ENCODE data around the gene YPEL5. TPM values are rescaled to one million over a fixed set of nuclear protein-coding genes. Genes with fewer than 3 reads are reported as not detected.
"Not testable (repeated sequence)": the region's sequence is repeated elsewhere in the genome, so short reads cannot be mapped to it uniquely, and the experiment has no call there.

Gene YPEL5
- total and polyA plus RNA-seq, 3 experiments from 2014 or later = 35.7 to 119 (median 38.3) TPM

GRCh38 chr2:30144260-30144659, 2.5 kb upstream of the YPEL5 start:
- Mint-ChIP-seq H3K36me3 (peaks cover 0 to 16% (median 3%) of the 10 kb centered on the region in 3 donors), H3K27ac (peak overlapping the region in 7 of 8 donors; percentile 92 to 99 (median 98)), H3K4me1 (peaks cover 29 to 40% (median 31%) of the 10 kb centered on the region in 3 donors), H3K27me3 (peaks cover 0 to 7% of the 10 kb centered on the region in 2 donors), H3K9me3 (peaks cover 0 to 5% (median 0%) of the 10 kb centered on the region in 5 donors), H3K4me3 (no peak overlapping the region)
- H3K27ac ChIP-seq (ENCODE audit: low read depth, low read length) = no peak overlapping the region
- no peaks in the 10 kb centered on the region for H3K36me3 ChIP-seq (ENCODE audit: insufficient read depth, low read length)
- peaks cover 32% of the 10 kb centered on the region for H3K4me1 ChIP-seq (ENCODE audit: insufficient read depth, low read length)
- no peaks in the 10 kb centered on the region for H3K9me3 ChIP-seq (ENCODE audit: low read length)
- ChIA-PET POLR2A (no interaction called here), CTCF (interaction anchor here (1.4 kb wide), 1 partner anchor 8 kb away, joined by 4 read pairs; no protein-coding TSS in a partner anchor)
- no peak for DNase-seq
- no peaks in the 10 kb centered on the region for H3K27me3 ChIP-seq (ENCODE audit: insufficient read depth, low read length, poor library complexity, severe bottlenecking)
- H3K4me3 ChIP-seq (ENCODE audit: low read length) = no peak overlapping the region

GRCh38 chr2:30144951-30145350, 1.9 kb upstream of the YPEL5 start:
- H3K4me1 ChIP-seq (ENCODE audit: insufficient read depth, low read length) = peaks cover 37% of the 10 kb centered on the region
- peak overlapping the region in 6 of 7 donors; percentile 34 to 74 (median 50) for H3K4me3 Mint-ChIP-seq
- POLR2A ChIA-PET = interaction anchor here (3.5 kb wide), 1 partner anchor 80 kb away, joined by 19 read pairs; no protein-coding TSS in a partner anchor

GRCh38 chr2:30145826-30146336, 926 bp upstream of the YPEL5 start:
- no peak for DNase-seq
- Mint-ChIP-seq H3K4me1 (peaks cover 41 to 52% (median 43%) of the 10 kb centered on the region in 3 donors), H3K27me3 (peaks cover 0 to 7% of the 10 kb centered on the region in 2 donors), H3K9me3 (peaks cover 0 to 5% (median 0%) of the 10 kb centered on the region in 5 donors), H3K4me3 (peak overlapping the region; percentile 86 to 94 (median 89)), H3K27ac (peak overlapping the region; percentile 98 to 100 (median 99)), H3K36me3 (peaks cover 0 to 32% (median 8%) of the 10 kb centered on the region in 3 donors)
- peaks cover 46% of the 10 kb centered on the region for H3K4me1 ChIP-seq (ENCODE audit: insufficient read depth, low read length)
- CTCF ChIA-PET = interaction anchor here (0.9 to 6.5 kb wide), 13 partner anchors 8 to 568 kb away, joined by 3 to 67 read pairs (median 7); partner anchors contain the start of gene LBH
- peak overlapping the region; percentile 100 for H3K27ac ChIP-seq (ENCODE audit: low read depth, low read length)
- POLR2A ChIA-PET = interaction anchor here (1.0 to 4.2 kb wide), 7 partner anchors 15 to 1134 kb away, joined by 3 to 83 read pairs (median 9); partner anchors contain the start of gene LBH
- no peaks in the 10 kb centered on the region for H3K27me3 ChIP-seq (ENCODE audit: insufficient read depth, low read length, poor library complexity, severe bottlenecking)
- H3K4me3 ChIP-seq (ENCODE audit: low read length) = peak overlapping the region; percentile 71
- no peaks in the 10 kb centered on the region for H3K9me3 ChIP-seq (ENCODE audit: low read length)
- H3K36me3 ChIP-seq (ENCODE audit: insufficient read depth, low read length) = no peaks in the 10 kb centered on the region

More at GRCh38 chr2:30144951-30145350, 1.9 kb upstream of the YPEL5 start:
- peaks cover 31 to 42% (median 33%) of the 10 kb centered on the region in 3 donors for H3K4me1 Mint-ChIP-seq
- not testable (repeated sequence) for H3K27me3 Mint-ChIP-seq; H3K27me3 ChIP-seq (ENCODE audit: insufficient read depth, low read length, poor library complexity, severe bottlenecking); H3K9me3 ChIP-seq (ENCODE audit: low read length); H3K36me3 ChIP-seq (ENCODE audit: insufficient read depth, low read length); H3K27ac ChIP-seq (ENCODE audit: low read depth, low read length); H3K9me3 Mint-ChIP-seq; H3K4me3 ChIP-seq (ENCODE audit: low read length)
- peak overlapping the region; percentile 91 to 99 (median 96) for H3K27ac Mint-ChIP-seq
- peaks cover 0 to 23% (median 3%) of the 10 kb centered on the region in 3 donors for H3K36me3 Mint-ChIP-seq
- CTCF ChIA-PET = interaction anchor here (1.4 to 6.5 kb wide), 4 partner anchors 7 to 88 kb away, joined by 4 to 67 read pairs (median 13); partner anchors contain the start of gene LBH
- peak in 2 of 5 donors; percentile 22 to 73 for DNase-seq

- POLR2A ChIA-PET = interaction anchor here (0.8 to 4.2 kb wide), 11 partner anchors 18 to 1277 kb away, joined by 3 to 83 read pairs (median 4); partner anchors contain the start of genes LBH and TRMT61B
Measured at GRCh38 chr2:30147196-30147714, 448 bp downstream of the YPEL5 start.

GRCh38 chr2:30147715-30148610, 1.2 kb downstream of the YPEL5 start:
- Histone ChIP-seq H3K9me3 (ENCODE audit: low read length) (no peaks in the 10 kb centered on the region), H3K36me3 (ENCODE audit: insufficient read depth, low read length) (no peaks in the 10 kb centered on the region), H3K27me3 (ENCODE audit: insufficient read depth, low read length, poor library complexity, severe bottlenecking) (no peaks in the 10 kb centered on the region), H3K4me1 (ENCODE audit: insufficient read depth, low read length) (peaks cover 51% of the 10 kb centered on the region), H3K4me3 (ENCODE audit: low read length) (peak overlapping the region; percentile 71), H3K27ac (ENCODE audit: low read depth, low read length) (peak overlapping the region; percentile 95)
- peaks cover 0 to 7% of the 10 kb centered on the region in 2 donors for H3K27me3 Mint-ChIP-seq
- peaks cover 54 to 70% (median 60%) of the 10 kb centered on the region in 3 donors for H3K4me1 Mint-ChIP-seq
- H3K9me3 Mint-ChIP-seq = peaks cover 0 to 5% (median 0%) of the 10 kb centered on the region in 5 donors
- ChIA-PET POLR2A (interaction anchor here (0.6 to 4.2 kb wide), 8 partner anchors 17 to 1176 kb away, joined by 3 to 83 read pairs (median 4); partner anchors contain the start of gene LBH), CTCF (interaction anchor here (0.9 to 6.5 kb wide), 14 partner anchors 9 to 564 kb away, joined by 3 to 67 read pairs (median 8); partner anchors contain the start of gene LBH)
- DNase-seq = peak; percentile 73 to 88 (median 81)
- H3K36me3 Mint-ChIP-seq = peaks cover 0 to 50% (median 16%) of the 10 kb centered on the region in 3 donors
- H3K27ac Mint-ChIP-seq = peak overlapping the region; percentile 66 to 97 (median 90)
- H3K4me3 Mint-ChIP-seq = peak overlapping the region; percentile 76 to 91 (median 85)

More at GRCh38 chr2:30147196-30147714, 448 bp downstream of the YPEL5 start:
- H3K4me1 Mint-ChIP-seq = peaks cover 51 to 63% (median 57%) of the 10 kb centered on the region in 3 donors
- H3K27ac Mint-ChIP-seq = peak overlapping the region in 4 of 8 donors; percentile 61 to 98 (median 86)
- H3K36me3 ChIP-seq (ENCODE audit: insufficient read depth, low read length) = no peaks in the 10 kb centered on the region
- CTCF ChIA-PET = interaction anchor here (1.0 to 6.5 kb wide), 11 partner anchors 10 to 565 kb away, joined by 3 to 67 read pairs (median 9); partner anchors contain the start of gene LBH
- H3K9me3 Mint-ChIP-seq = peaks cover 0 to 5% (median 0%) of the 10 kb centered on the region in 5 donors
- peaks cover 51% of the 10 kb centered on the region for H3K4me1 ChIP-seq (ENCODE audit: insufficient read depth, low read length)
- H3K36me3 Mint-ChIP-seq = peaks cover 0 to 45% (median 13%) of the 10 kb centered on the region in 3 donors
- H3K27me3 Mint-ChIP-seq = peaks cover 0 to 7% of the 10 kb centered on the region in 2 donors
- no peak for DNase-seq
- peak overlapping the region; percentile 59 for H3K4me3 ChIP-seq (ENCODE audit: low read length)
- H3K4me3 Mint-ChIP-seq = peak overlapping the region; percentile 76 to 94 (median 88)
- H3K27me3 ChIP-seq (ENCODE audit: insufficient read depth, low read length, poor library complexity, severe bottlenecking) = no peaks in the 10 kb centered on the region
- H3K27ac ChIP-seq (ENCODE audit: low read depth, low read length) = peak overlapping the region; percentile 95
- no peaks in the 10 kb centered on the region for H3K9me3 ChIP-seq (ENCODE audit: low read length)

GRCh38 chr2:30148850-30149249, 2.0 kb downstream of the YPEL5 start:
- H3K36me3 Mint-ChIP-seq = peaks cover 0 to 59% (median 16%) of the 10 kb centered on the region in 3 donors
- POLR2A ChIA-PET = interaction anchor here (3.0 to 4.2 kb wide), 2 partner anchors 16 to 83 kb away, joined by 10 to 83 read pairs; partner anchors contain the start of gene LBH
- CTCF ChIA-PET = interaction anchor here (0.9 to 6.5 kb wide), 10 partner anchors 8 to 562 kb away, joined by 3 to 67 read pairs (median 12); partner anchors contain the start of gene LBH
- peak overlapping the region in 7 of 8 donors; percentile 66 to 97 (median 93) for H3K27ac Mint-ChIP-seq
- peak overlapping the region; percentile 76 to 91 (median 85) for H3K4me3 Mint-ChIP-seq
- no peak overlapping the region for H3K4me3 ChIP-seq (ENCODE audit: low read length)
- peaks cover 54% of the 10 kb centered on the region for H3K4me1 ChIP-seq (ENCODE audit: insufficient read depth, low read length)
- peaks cover 58 to 78% (median 69%) of the 10 kb centered on the region in 3 donors for H3K4me1 Mint-ChIP-seq
- H3K27me3 Mint-ChIP-seq = peaks cover 0 to 7% of the 10 kb centered on the region in 2 donors
- no peaks in the 10 kb centered on the region for H3K36me3 ChIP-seq (ENCODE audit: insufficient read depth, low read length)
- peaks cover 0 to 5% (median 0%) of the 10 kb centered on the region in 5 donors for H3K9me3 Mint-ChIP-seq
- H3K27me3 ChIP-seq (ENCODE audit: insufficient read depth, low read length, poor library complexity, severe bottlenecking) = no peaks in the 10 kb centered on the region
- no peaks in the 10 kb centered on the region for H3K9me3 ChIP-seq (ENCODE audit: low read length)
- H3K27ac ChIP-seq (ENCODE audit: low read depth, low read length) = peak overlapping the region; percentile 95
- peak in 1 of 5 donors; percentile 22 for DNase-seq

- Histone ChIP-seq H3K27ac (ENCODE audit: low read depth, low read length) (no peak overlapping the region), H3K4me3 (ENCODE audit: low read length) (no peak overlapping the region), H3K9me3 (ENCODE audit: low read length) (no peaks in the 10 kb centered on the region), H3K27me3 (ENCODE audit: insufficient read depth, low read length, poor library complexity, severe bottlenecking) (no peaks in the 10 kb centered on the region), H3K36me3 (ENCODE audit: insufficient read depth, low read length) (no peaks in the 10 kb centered on the region), H3K4me1 (ENCODE audit: insufficient read depth, low read length) (peaks cover 55% of the 10 kb centered on the region)
- Mint-ChIP-seq H3K9me3 (peaks cover 0 to 5% (median 0%) of the 10 kb centered on the region in 5 donors), H3K36me3 (peaks cover 0 to 65% (median 16%) of the 10 kb centered on the region in 3 donors), H3K27me3 (peaks cover 0 to 7% of the 10 kb centered on the region in 2 donors), H3K4me3 (peak overlapping the region; percentile 38 to 91 (median 76)), H3K27ac (peak overlapping the region in 5 of 8 donors; percentile 21 to 97 (median 63)), H3K4me1 (peaks cover 61 to 80% (median 75%) of the 10 kb centered on the region in 3 donors)
- ChIA-PET POLR2A (interaction anchor here (4.2 kb wide), 1 partner anchor 82 kb away, joined by 83 read pairs; the partner anchor contains the start of gene LBH), CTCF (interaction anchor here (1.6 to 6.5 kb wide), 5 partner anchors 7 to 562 kb away, joined by 4 to 67 read pairs (median 16); no protein-coding TSS in a partner anchor)
- peak in 1 of 5 donors; percentile 35 for DNase-seq
Measured at GRCh38 chr2:30149513-30149912, 2.7 kb downstream of the YPEL5 start.
